ENCODE results near the gene TBL1Y.
"Not testable (repeated sequence)": the region's sequence is repeated elsewhere in the genome, so short reads cannot be mapped to it uniquely, and the experiment has no call there.

DNA sequence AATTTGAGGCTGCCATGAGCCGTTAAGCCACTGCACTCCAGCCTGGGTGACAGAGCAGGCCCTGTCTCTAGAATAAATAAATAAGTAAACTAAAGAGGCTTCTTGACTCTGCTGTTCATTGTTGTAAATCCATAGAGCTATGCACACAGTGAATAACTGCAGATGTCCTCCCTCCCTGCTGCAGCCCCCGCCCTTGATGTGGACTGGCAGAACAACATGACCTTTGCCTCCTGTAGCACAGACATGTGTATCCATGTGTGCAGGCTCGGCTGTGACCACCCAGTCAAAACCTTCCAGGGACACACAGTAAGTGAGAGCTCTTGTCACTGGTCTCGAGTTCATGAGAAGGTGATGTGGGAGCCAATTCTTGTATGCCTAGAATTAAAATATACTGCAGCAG lies 170.1 kb downstream of the TBL1Y start:
- TF ChIP-seq CTCF (IDR thresholded peaks at IDR 0.05); EZH2 (IDR thresholded peaks at IDR 0.05; ENCODE audit: borderline replicate concordance, insufficient read depth, low read depth, low read length, poor library complexity, severe bottlenecking): not testable (repeated sequence)
